GM19467 (cell line): ENCODE results near the gene SPAAR.
"Not testable (repeated sequence)": the region's sequence is repeated elsewhere in the genome, so short reads cannot be mapped to it uniquely, and the experiment has no call there.

ENCODE experiments used
- ATAC-seq: cut with Tn5 transposase; IDR thresholded peaks from one replicate; pipeline ENCODE4 v1.9.1; 2021; ENCODE audit warnings: mild to moderate bottlenecking, moderate library complexity; ENCODE audit not compliant: unreplicated experiment

SPAAR gene

GRCh38 chr9:35903049-35903448 is 6.2 kb upstream of the SPAAR start:
- ATAC-seq, result no peak

GRCh38 chr9:35904338-35904737 is 5.0 kb upstream of the SPAAR start:
- ATAC-seq, result no peak

- no peak for ATAC-seq
These were observed 4.1 kb upstream of the SPAAR start for GRCh38 chr9:35905051-35905781.

- ATAC-seq, result no peak
These were observed 3.2 kb upstream of the SPAAR start, which contains the start of gene HRCT1 for GRCh38 chr9:35905912-35906679. TSS of gene HRCT1 (plus strand) at chr9:35906202. CDS start at chr9:35906288, 86 bp downstream.

- no peak for ATAC-seq
These were observed 2.2 kb upstream of the SPAAR start for GRCh38 chr9:35906923-35907699.

- no peak for ATAC-seq
These were observed 1.4 kb upstream of the SPAAR start for GRCh38 chr9:35907711-35908503.

- ATAC-seq, result no peak
These were observed 675 bp upstream of the SPAAR start for GRCh38 chr9:35908504-35909125.

GRCh38 chr9:35909687-35910612 is 660 bp downstream of the SPAAR start:
- ATAC-seq, result no peak

GRCh38 chr9:35910613-35911359 is 1.5 kb downstream of the SPAAR start:
- ATAC-seq, result no peak

GRCh38 chr9:35911690-35912089 is 2.4 kb downstream of the SPAAR start:
- no peak for ATAC-seq

GRCh38 chr9:35912791-35913400 is 3.6 kb downstream of the SPAAR start:
- no peak for ATAC-seq

- ATAC-seq, result not testable (repeated sequence)
These were observed 4.1 kb downstream of the SPAAR start for GRCh38 chr9:35913429-35913828.

GRCh38 chr9:35914301-35914807 is 5.1 kb downstream of the SPAAR start:
- ATAC-seq, result no peak

- ATAC-seq, result no peak
These were observed 6.5 kb downstream of the SPAAR start for GRCh38 chr9:35915681-35916294.

- no peak for ATAC-seq
These were observed 8.0 kb downstream of the SPAAR start for GRCh38 chr9:35917261-35917660.

GRCh38 chr9:35918780-35919179 is 9.5 kb downstream of the SPAAR start:
- no peak for ATAC-seq
